Measurements from ENCODE around the gene C4BPA. TPM values are rescaled to one million over a fixed set of nuclear protein-coding genes. Genes with fewer than 3 reads are reported as not detected.

C4BPA gene
- total RNA-seq, 4 donors from 2014 or later: 0.67 TPM; not detected in 3

DNA sequence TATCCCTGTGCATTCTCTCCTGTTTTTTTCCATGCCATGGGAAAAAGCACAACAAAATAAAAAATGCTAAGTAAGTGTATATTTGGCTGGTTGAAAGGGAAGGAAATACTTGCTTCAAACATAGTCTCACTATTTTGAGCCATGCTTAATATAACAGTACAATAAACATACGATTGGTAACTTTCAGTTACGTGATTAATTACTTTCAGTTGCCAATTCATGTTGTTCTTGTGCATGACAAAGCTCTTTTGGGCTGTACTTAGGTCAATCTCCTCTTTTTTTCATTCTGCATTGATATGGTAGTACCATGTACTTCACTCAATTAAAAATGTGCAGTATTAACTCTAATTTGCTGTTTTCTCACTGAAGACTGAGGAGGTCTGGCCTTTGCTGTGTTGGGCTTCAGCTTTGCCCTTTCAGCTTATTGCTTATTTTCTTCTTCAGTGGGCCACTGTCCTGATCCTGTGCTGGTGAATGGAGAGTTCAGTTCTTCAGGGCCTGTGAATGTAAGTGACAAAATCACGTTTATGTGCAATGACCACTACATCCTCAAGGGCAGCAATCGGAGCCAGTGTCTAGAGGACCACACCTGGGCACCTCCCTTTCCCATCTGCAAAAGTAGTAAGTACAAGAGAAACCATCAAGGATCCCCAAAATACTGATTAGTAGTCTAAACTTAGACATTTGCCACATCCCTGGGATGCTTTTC, 12.7 kb upstream of the C4BPA start:
- Histone ChIP-seq H3K9me3 (no peaks in the 10 kb centered on the region), H3K4me3 (no peak overlapping the region), H3K27me3 (no peaks in the 10 kb centered on the region), H3K36me3 (no peaks in the 10 kb centered on the region), H3K4me1 (no peaks in the 10 kb centered on the region), H3K27ac (no peak overlapping the region)
- intact Hi-C loops (cut with DNase I): no loop called here
- WGBS, 2 donors: 61 to 66% methylated on average over 4 of the region's 4 CpGs
- TF ChIP-seq, protein P1, sequence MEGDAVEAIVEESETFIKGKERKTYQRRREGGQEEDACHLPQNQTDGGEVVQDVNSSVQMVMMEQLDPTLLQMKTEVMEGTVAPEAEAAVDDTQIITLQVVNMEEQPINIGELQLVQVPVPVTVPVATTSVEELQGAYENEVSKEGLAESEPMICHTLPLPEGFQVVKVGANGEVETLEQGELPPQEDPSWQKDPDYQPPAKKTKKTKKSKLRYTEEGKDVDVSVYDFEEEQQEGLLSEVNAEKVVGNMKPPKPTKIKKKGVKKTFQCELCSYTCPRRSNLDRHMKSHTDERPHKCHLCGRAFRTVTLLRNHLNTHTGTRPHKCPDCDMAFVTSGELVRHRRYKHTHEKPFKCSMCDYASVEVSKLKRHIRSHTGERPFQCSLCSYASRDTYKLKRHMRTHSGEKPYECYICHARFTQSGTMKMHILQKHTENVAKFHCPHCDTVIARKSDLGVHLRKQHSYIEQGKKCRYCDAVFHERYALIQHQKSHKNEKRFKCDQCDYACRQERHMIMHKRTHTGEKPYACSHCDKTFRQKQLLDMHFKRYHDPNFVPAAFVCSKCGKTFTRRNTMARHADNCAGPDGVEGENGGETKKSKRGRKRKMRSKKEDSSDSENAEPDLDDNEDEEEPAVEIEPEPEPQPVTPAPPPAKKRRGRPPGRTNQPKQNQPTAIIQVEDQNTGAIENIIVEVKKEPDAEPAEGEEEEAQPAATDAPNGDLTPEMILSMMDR (IDR thresholded peaks at IDR 0.05): no peak
- TF ChIP-seq POLR2A (IDR thresholded peaks at IDR 0.05): no peak
- no peak for DNase-seq

DNA sequence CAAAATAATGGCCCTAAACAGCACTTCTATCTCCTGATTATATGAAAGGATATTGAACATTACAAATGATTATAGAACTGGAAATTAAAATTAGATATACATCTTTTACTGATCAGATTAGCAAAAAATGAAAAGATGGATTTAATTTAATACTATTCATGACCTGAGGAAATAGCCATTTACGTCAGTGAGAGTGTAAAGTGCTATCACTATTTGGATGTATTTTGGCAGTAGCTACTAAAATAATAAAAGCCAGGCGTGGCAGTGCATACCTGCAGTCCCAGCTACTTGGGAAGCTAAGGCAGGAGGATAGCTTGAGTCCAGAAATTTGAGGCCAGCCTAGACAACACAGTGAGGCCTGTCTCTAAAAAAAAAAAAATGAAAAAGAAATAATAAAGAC, 10.1 kb upstream of the C4BPA start:
- no peak for TF ChIP-seq POLR2A (IDR thresholded peaks at IDR 0.05)
- TF ChIP-seq, protein P1 (IDR thresholded peaks at IDR 0.05): no peak
- no peaks in the 10 kb centered on the region for H3K27me3 ChIP-seq
- no peak for DNase-seq
- H3K27ac ChIP-seq: no peak overlapping the region
- no peaks in the 10 kb centered on the region for H3K4me1 ChIP-seq
- WGBS, 2 donors: 43 to 47% methylated on average over 2 of the region's 2 CpGs
- intact Hi-C loops (cut with DNase I): no loop called here
- no peaks in the 10 kb centered on the region for H3K9me3 ChIP-seq
- no peaks in the 10 kb centered on the region for H3K36me3 ChIP-seq
- no peak overlapping the region for H3K4me3 ChIP-seq

DNA sequence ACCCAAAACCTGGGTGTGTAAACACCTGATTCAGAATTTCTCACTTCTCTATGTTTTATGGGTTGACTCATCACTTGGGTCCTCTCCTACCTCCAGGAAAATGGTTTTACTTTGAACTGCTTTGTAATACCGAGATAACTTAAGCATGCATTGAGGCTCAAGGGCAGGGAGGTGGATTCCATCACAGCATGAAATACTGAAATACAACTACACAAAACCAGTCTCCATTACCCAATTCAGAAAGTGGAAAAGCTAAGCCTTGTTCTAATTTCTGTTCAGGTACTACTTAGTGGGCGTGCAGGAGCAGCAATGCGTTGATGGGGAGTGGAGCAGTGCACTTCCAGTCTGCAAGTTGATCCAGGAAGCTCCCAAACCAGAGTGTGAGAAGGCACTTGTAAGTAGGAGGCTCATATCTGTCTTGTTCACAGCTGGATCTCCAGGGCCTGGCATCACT, 6.1 kb upstream of the C4BPA start:
- no peaks in the 10 kb centered on the region for H3K9me3 ChIP-seq
- intact Hi-C loops (cut with DNase I): no loop called here

DNA sequence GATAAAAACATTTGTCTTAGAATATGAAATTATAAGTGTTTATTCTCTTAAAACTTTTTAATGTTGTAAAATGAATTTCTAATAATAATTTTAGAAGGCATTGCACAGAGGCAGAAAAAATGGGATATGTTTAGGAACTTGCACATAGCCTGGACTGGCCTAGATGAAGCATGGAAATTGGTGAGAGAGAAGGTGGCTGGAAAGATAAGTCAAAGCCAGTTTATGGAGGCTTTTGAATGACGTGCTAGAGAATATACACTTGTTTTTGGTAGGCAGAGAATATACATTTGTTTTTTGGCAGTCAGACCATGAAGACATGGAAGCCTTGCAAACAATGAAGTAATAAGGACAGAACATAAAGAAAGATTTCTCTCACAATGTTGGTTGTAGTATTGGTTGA, 2.3 kb upstream of the C4BPA start:
- 79 to 81% methylated on average over 1 of the region's 1 CpG for WGBS, 2 donors
- intact Hi-C loops (cut with DNase I): no loop called here
- Histone ChIP-seq H3K4me3 (no peak overlapping the region), H3K36me3 (no peaks in the 10 kb centered on the region), H3K27ac (no peak overlapping the region), H3K27me3 (no peaks in the 10 kb centered on the region), H3K4me1 (no peaks in the 10 kb centered on the region), H3K9me3 (no peaks in the 10 kb centered on the region)
- TF ChIP-seq, protein P1 (IDR thresholded peaks at IDR 0.05): no peak
- TF ChIP-seq POLR2A (IDR thresholded peaks at IDR 0.05): no peak
- no peak for DNase-seq

More for the DNA sequence above, 6.1 kb upstream of the C4BPA start:
- Histone ChIP-seq H3K4me1 (no peaks in the 10 kb centered on the region), H3K4me3 (no peak overlapping the region), H3K36me3 (no peaks in the 10 kb centered on the region), H3K27ac (no peak overlapping the region), H3K27me3 (no peaks in the 10 kb centered on the region)
- DNase-seq: no peak
- 51 to 70% methylated on average over 3 of the region's 3 CpGs for WGBS, 2 donors
- TF ChIP-seq, protein P1 (IDR thresholded peaks at IDR 0.05): no peak
- no peak for TF ChIP-seq POLR2A (IDR thresholded peaks at IDR 0.05)

DNA sequence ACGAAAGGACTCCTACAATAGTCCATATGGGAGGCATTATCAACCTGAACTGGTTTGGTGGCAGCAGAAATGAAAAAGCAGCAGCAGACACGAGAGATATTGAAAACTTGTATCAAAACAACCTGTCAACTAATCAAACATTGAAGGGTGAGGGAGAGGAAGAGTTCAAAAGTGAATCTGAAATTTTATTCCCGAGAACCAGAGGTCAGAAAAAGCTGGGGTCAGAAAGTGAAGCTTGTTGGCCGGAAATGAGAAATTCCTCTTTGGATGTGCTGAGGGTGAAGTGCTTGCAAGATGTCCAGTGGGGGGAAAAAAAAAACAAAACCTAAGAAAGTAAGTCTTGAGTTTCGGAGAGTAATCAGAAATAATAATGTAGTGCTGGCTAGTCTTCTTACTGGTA, 1.9 kb upstream of the C4BPA start:
- H3K4me3 ChIP-seq: no peak overlapping the region
- WGBS, 2 donors: 64 to 75% methylated on average over 5 of the region's 5 CpGs
- no peaks in the 10 kb centered on the region for H3K4me1 ChIP-seq
- no peaks in the 10 kb centered on the region for H3K9me3 ChIP-seq
- DNase-seq: no peak
- intact Hi-C loops (cut with DNase I): no loop called here
- H3K36me3 ChIP-seq: no peaks in the 10 kb centered on the region
- TF ChIP-seq, protein P1 (IDR thresholded peaks at IDR 0.05): no peak
- no peak for TF ChIP-seq POLR2A (IDR thresholded peaks at IDR 0.05)
- no peaks in the 10 kb centered on the region for H3K27me3 ChIP-seq
- no peak overlapping the region for H3K27ac ChIP-seq

Measured in esophagus squamous epithelium (tissue), 5 donors.